NK-92 (cell line): ENCODE results near the gene MARCHF9.

Experiments used
- DNase-seq: peaks from one replicate; lab custom pipeline; 2025; ENCODE audit not compliant: unreplicated experiment; lab: John Stamatoyannopoulos, UW

MARCHF9 gene

DNA sequence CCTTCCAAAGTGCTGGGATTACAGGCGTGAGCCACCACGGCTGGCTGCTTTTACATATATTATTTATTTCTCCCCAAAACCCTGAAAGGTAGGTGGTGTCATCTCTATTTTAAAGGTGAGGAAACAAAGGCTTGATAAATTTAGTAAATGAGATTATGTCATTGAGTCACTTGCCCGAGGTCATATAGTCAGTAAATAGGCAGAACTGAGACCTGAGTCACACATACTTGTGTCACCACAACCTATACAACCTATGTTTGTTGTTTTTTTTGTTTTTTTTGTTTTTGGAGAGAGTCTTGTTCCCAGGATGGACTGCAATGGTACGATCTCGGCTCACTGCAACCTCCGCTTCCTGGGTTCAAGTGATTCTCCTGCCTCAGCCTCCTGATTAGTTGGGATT is 40.5 kb downstream of the MARCHF9 start:
- DNase-seq, result no peak

DNA sequence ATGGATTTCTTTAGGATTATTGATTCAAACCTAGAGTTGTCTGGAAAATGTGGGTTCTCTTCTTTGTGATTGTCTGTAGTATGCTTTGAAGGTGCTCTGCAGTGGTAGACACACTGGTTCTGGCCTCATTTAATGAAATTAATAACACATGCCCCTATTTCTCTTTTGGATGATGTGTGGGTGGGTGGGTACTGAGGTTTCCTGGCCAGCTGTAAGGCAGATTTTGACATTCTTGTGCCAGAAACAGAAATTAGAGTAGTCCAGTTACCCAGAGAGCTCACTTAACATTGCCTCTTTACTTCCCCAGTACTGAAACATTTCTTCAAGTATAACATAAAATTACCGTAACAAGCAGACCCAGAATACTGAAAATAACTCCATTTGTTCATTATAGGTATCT is 42.1 kb downstream of the MARCHF9 start:
- DNase-seq, result no peak

DNA sequence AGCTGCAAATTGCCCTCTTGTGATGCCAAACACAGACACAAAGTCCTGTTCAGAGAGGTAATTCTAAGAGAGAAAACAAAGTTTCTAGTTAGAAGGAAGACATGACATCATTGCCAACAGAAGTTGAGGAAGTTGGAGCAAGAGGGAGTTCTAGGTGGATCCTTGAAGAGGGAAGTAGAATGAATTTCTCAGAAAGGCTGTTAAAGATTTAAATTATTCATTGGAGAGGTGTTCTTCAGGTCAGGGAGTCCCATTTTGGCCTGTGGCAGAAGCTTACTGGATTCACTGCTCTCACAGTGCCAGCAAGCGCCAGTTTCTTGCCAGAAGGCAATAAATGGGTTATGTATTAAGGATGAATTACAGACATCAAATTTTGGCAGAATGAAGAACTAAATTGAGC is 43.0 kb downstream of the MARCHF9 start:
- DNase-seq, result no peak

DNA sequence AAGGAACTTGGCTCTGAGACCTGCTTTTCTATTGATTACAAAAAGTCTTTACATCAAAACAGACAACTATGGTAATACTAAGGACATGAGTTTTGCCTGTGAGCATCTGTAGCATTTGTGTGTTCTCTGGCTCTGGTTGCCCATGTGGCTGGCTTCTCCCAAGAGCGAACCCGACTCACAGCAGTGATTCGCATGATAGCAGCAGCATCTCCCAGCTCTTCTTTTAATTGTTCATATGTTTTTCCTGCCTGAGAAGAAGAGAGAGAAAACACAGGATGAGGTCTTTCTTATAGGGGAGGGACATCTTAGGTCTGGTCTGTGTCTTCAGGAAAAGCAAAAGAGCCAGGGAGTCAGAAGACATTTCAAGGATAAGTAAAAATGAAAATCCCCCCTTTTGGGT is 46.1 kb downstream of the MARCHF9 start:
- DNase-seq, result no peak

DNA sequence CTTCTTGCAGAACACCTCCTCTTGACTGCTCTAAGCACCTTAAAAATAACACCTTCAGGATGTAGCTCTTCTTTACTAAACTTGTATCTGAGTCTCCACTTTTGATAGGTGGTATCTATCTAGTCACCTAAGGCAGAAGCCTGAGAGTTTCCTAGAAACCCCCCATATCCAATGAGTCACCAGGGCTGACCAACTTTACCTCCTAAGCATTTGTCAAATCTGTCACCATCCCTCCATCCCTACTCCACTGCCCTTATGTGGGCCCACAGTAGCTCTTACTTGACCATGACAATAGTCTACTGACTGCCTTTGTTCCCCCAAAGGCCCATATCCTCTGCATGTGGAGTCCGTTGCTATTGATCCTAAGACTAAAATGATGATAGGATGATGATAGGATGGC is 47.7 kb downstream of the MARCHF9 start:
- DNase-seq, result no peak

DNA sequence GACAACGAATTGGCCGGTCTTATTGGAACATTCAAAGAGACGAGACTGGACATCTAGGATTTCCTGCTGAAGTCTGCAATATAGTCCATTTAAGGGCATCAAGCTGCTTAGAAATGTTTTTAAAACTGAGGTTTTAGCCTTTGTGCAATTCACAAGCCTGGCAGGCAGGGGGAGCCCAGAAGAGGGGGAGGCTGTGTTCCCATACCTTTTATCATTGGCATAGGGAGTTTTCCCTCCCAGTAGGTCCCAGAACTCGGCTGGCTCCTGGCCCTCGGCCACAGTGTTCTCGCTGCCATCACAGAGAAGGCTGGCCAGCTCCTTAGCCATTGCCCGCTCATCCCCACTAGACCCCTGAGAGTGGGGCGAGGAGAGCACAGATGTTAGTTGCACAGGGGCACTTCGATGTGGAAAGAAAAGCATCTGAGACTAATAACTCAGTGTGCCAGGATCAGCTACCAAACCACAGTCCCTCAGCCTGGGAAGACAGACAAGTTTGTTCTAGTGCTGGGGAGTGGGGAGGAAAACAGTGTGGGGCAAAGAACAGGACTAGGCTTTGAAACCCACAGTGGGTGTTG is 48.5 kb downstream of the MARCHF9 start:
- DNase-seq, result no peak

DNA sequence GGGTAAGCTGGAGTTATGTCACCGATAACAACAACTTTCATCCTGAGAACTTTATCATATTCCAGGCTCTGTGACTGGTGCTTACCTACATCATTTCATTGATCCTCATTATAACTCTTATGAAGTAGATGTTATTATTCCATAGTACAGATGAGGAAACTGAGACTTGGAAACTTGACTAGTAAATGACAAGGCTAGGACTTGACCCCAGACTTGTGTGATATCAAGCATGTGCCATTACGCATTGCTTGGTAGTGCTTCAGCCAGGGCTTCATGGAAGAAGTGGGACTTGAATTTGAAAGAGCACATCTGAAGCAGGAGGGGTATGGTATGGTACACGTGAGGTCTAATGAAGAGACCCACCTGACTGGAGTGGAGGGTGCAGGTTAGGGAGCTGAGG is 51.8 kb downstream of the MARCHF9 start:
- no peak for DNase-seq

DNA sequence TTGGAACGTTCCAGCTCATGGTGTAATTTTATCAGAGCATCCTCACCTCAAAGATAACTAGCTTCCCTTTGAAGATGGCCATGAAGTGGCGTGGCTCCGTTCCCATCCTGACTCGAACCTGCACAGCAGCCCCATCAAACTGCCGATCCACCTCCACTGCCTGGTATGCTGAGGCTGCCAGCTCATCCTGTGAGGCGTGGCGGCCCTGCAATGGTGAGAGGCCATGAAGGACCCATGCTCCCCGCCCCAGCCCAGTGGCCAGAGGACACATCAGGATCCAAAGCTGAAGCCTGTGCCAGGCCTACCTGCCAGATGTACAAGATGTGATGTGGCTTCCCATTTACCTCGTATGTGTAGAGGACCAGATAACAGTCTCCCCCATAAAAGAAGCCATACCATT is 52.4 kb downstream of the MARCHF9 start:
- no peak for DNase-seq

DNA sequence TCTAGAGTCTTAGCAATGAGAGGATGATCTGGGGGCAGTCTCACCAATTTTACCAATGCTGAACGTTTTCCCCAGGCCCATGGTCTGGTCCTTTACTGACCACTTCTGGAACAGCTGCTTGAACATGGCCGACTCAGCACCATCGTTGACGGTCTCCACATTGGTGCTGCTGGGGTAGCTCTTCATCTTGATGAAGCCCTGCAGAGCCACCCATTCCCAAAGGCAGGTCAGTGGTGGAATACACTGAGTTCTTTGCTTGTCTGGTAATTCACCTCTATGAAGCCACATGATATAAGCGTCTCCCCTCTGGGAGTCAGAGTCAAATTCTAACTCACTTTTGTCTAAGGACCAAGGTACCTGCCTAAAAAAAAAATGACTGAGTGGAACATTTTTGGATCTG is 53.4 kb downstream of the MARCHF9 start:
- no peak for DNase-seq

DNA sequence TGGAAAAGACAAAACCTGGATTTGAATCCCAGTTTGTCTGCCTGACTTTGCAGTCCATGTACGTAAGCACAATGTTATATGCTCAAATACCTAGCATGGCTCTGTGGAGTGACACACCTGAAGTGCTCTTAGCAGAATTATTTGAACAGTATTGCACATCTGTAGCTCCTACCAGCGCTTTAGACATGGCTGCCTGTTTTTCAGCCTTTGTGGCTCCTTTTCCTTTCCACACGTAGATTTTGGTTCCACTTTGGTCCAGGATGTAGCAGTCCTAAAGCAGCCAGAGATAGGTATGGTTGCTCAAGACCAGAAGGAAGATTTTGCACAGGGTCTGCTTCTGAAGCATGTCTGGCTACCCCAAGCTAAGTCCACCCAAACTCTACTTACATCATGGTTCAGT is 54.5 kb downstream of the MARCHF9 start:
- DNase-seq, result no peak
